ENCODE results near the gene GLTPD2. TPM values are rescaled to one million over a fixed set of nuclear protein-coding genes. Genes with fewer than 3 reads are reported as not detected.

GLTPD2 gene
- not detected for total RNA-seq

- Mint-ChIP-seq H3K27ac (no peak within 1 kb of the TSS), H3K9me3 (ENCODE audit: low read depth) (no peaks in the 10 kb centered on the region), H3K27me3 (peaks cover 53% of the 10 kb centered on the region), H3K4me3 (peak within 1 kb of the TSS; percentile 72), H3K4me1 (peaks cover 32% of the 10 kb centered on the region), H3K36me3 (peaks cover 2% of the 10 kb centered on the region)
- CTCF ChIA-PET = interaction anchor here (0.8 to 3.9 kb wide), 34 partner anchors 9 to 646 kb away, joined by 3 to 39 read pairs (median 6); partner anchors contain the start of genes ARRB2, C17orf107, C17orf114 and CHRNE
- DNase-seq (no peak), ATAC-seq (no peak)
These were observed at the start of gene GLTPD2 for GRCh38 chr17:4788807-4789700. GLTPD2 (plus strand) TSS chr17:4788964; CDS start chr17:4789012, 48 bp downstream.

GRCh38 chr17:4739122-4740024, 49.4 kb upstream of the GLTPD2 start, which contains the start of the genes CXCL16 and ZMYND15:
CXCL16 (minus strand) TSS chr17:4739928; CDS start chr17:4739339, 589 bp downstream.
ZMYND15 (plus strand) TSS chr17:4739833; CDS start chr17:4740549, 716 bp downstream.
- peak; percentile 57 for DNase-seq
- Mint-ChIP-seq H3K4me3 (peak within 1 kb of the TSS; percentile 71), H3K27ac (no peak within 1 kb of the TSS), H3K27me3 (peaks cover 30% of the 10 kb centered on the region), H3K4me1 (peaks cover 20% of the 10 kb centered on the region), H3K9me3 (ENCODE audit: low read depth) (no peaks in the 10 kb centered on the region), H3K36me3 (no peaks in the 10 kb centered on the region)
- ATAC-seq = peak; percentile 75
- CTCF ChIA-PET = interaction anchor here (0.9 to 2.5 kb wide), 3 partner anchors 24 to 33 kb away, joined by 3 to 5 read pairs (median 3); no protein-coding TSS in a partner anchor

GRCh38 chr17:4740025-4740351, 48.8 kb upstream of the GLTPD2 start:
- CTCF ChIA-PET = interaction anchor here (1.0 kb wide), 1 partner anchor 114 kb away, joined by 3 read pairs; no protein-coding TSS in a partner anchor
- peak overlapping the region; percentile 60 for H3K4me3 Mint-ChIP-seq

DNA sequence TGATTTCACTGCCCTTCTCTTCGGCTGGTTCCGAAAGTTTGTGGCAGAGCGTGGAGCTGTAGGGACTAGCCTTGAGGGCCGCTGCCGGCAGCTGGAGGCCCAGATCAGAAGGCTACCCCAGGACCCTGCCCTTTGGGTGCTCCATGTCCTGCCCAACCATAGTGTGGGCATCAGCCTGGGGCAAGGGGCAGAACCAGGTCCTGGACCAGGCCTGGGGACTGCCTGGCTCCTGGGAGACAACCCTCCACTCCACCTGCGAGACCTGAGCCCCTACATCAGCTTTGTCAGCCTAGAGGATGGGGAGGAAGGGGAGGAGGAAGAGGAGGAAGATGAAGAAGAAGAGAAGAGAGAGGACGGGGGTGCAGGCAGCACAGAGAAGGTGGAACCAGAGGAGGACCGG, 48.2 kb upstream of the GLTPD2 start:
- Mint-ChIP-seq H3K27ac (no peak overlapping the region), H3K36me3 (no peaks in the 10 kb centered on the region), H3K4me1 (peaks cover 22% of the 10 kb centered on the region), H3K9me3 (ENCODE audit: low read depth) (no peaks in the 10 kb centered on the region), H3K4me3 (peak overlapping the region; percentile 60), H3K27me3 (peaks cover 33% of the 10 kb centered on the region)
- CTCF ChIA-PET = interaction anchor here (1.0 to 1.2 kb wide), 2 partner anchors 39 to 115 kb away, joined by 3 read pairs; no protein-coding TSS in a partner anchor
- ATAC-seq (no peak), DNase-seq (no peak)

More at GRCh38 chr17:4740025-4740351, 48.8 kb upstream of the GLTPD2 start:
- H3K27me3 Mint-ChIP-seq = peaks cover 30% of the 10 kb centered on the region
- H3K4me1 Mint-ChIP-seq = peaks cover 20% of the 10 kb centered on the region
- ATAC-seq (no peak), DNase-seq (no peak)
- H3K36me3 Mint-ChIP-seq = no peaks in the 10 kb centered on the region
- H3K9me3 Mint-ChIP-seq (ENCODE audit: low read depth) = no peaks in the 10 kb centered on the region
- H3K27ac Mint-ChIP-seq = no peak overlapping the region

DNA sequence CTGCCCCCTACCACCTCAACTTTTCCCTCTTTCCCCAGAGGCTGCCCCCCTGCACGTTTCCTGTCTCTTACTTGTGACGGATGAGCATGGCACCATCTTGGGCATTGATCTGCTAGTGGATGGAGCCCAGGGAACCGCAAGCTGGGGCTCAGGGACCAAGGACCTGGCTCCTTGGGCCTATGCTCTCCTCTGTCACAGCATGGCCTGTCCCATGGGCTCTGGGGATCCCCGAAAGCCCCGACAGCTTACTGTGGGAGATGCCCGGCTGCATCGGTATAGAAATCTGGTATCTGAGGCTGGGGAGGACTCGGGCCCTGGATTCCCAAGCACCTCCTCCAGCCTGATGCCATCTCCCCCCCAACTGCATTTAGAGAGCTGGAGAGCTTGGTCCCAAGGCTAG, 47.2 kb upstream of the GLTPD2 start:
- H3K27ac Mint-ChIP-seq = no peak overlapping the region
- CTCF ChIA-PET = interaction anchor here (1.2 kb wide), 1 partner anchor 38 kb away, joined by 3 read pairs; no protein-coding TSS in a partner anchor

DNA sequence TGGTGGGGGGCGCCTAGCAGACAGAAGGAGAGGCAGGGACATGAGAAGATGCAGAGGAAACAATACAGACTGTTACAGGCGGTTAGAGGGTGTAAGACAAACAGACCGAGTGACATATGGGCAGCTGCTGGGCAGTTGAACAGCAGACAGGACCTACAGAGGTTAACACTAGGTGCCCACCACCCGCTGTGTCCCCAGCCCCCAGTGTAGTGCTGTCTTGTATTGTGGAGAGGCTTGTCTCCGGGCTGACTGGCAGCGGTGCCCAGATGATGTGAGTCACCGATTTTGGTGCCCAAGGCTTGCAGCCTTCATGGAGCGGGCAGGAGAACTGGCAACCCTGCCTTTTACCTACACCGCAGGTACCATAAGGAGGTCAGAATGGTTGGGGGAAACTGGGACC, 46.6 kb upstream of the GLTPD2 start:
- no peaks in the 10 kb centered on the region for H3K9me3 Mint-ChIP-seq (ENCODE audit: low read depth)
- H3K27me3 Mint-ChIP-seq = peaks cover 35% of the 10 kb centered on the region
- no peaks in the 10 kb centered on the region for H3K36me3 Mint-ChIP-seq
- DNase-seq (no peak), ATAC-seq (no peak)
- CTCF ChIA-PET = interaction anchor here (1.2 kb wide), 1 partner anchor 38 kb away, joined by 3 read pairs; no protein-coding TSS in a partner anchor
- H3K4me1 Mint-ChIP-seq = peaks cover 19% of the 10 kb centered on the region
- H3K27ac Mint-ChIP-seq = no peak overlapping the region
- H3K4me3 Mint-ChIP-seq = no peak overlapping the region

More for the DNA sequence above, 47.2 kb upstream of the GLTPD2 start:
- peaks cover 17% of the 10 kb centered on the region for H3K4me1 Mint-ChIP-seq
- H3K4me3 Mint-ChIP-seq = no peak overlapping the region
- H3K27me3 Mint-ChIP-seq = peaks cover 32% of the 10 kb centered on the region
- H3K36me3 Mint-ChIP-seq = no peaks in the 10 kb centered on the region
- no peak for ATAC-seq
- no peaks in the 10 kb centered on the region for H3K9me3 Mint-ChIP-seq (ENCODE audit: low read depth)
- DNase-seq = no peak

- H3K27ac Mint-ChIP-seq = no peak overlapping the region
- DNase-seq (no peak), ATAC-seq (no peak)
- peaks cover 22% of the 10 kb centered on the region for H3K4me1 Mint-ChIP-seq
- CTCF ChIA-PET = no interaction called here
- no peak overlapping the region for H3K4me3 Mint-ChIP-seq
- peaks cover 35% of the 10 kb centered on the region for H3K27me3 Mint-ChIP-seq
- no peaks in the 10 kb centered on the region for H3K36me3 Mint-ChIP-seq
- no peaks in the 10 kb centered on the region for H3K9me3 Mint-ChIP-seq (ENCODE audit: low read depth)
These were observed 46.1 kb upstream of the GLTPD2 start for GRCh38 chr17:4742629-4743028.

DNA sequence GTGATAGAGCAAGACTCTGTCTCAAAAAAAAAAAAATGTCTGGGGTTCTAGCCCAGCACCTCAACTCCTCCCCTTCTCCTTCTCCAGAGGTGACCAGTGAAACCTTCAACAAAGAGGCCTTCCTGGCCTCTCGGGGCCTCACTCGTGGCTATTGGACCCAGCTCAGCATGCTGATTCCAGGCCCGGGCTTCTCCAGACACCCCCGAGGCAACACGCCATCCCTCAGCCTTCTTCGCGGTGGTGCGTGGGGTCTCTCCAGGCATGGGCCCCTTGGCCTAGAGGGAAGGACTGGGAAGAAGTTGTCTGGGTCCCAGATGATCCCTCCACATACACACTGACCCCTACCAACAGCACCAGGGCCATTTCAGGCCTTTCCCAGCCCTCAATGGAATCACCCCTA, 45.5 kb upstream of the GLTPD2 start:
- H3K4me1 Mint-ChIP-seq = peaks cover 28% of the 10 kb centered on the region
- H3K27ac Mint-ChIP-seq = no peak overlapping the region
- no peak overlapping the region for H3K4me3 Mint-ChIP-seq
- H3K36me3 Mint-ChIP-seq = no peaks in the 10 kb centered on the region
- no peaks in the 10 kb centered on the region for H3K9me3 Mint-ChIP-seq (ENCODE audit: low read depth)
- DNase-seq = no peak
- no peak for ATAC-seq
- H3K27me3 Mint-ChIP-seq = peaks cover 36% of the 10 kb centered on the region
- CTCF ChIA-PET = no interaction called here

DNA sequence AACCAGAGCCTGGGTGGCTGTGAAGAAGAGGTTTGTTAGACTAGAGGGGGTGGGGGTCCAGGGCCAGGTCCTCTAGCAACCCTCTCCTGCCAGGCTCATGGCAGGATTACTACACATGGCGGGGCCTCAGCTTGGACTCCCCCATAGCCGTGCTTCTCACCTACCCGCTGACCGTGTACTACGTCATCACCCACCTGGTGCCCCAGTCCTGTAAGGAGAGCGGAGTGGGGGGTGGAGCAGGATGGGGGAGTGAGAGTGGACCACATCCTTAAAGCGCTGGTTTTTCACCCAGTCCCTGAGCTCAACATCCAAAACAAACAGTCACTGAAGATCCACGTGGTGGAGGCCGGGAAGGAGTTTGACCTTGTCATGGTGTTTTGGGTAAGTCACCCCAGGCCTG, 44.9 kb upstream of the GLTPD2 start:
- CTCF ChIA-PET = interaction anchor here (1.3 kb wide), 1 partner anchor 42 kb away, joined by 5 read pairs; the partner anchor contains the start of gene VMO1
- Mint-ChIP-seq H3K9me3 (ENCODE audit: low read depth) (no peaks in the 10 kb centered on the region), H3K27me3 (peaks cover 35% of the 10 kb centered on the region), H3K4me1 (peaks cover 27% of the 10 kb centered on the region), H3K36me3 (no peaks in the 10 kb centered on the region), H3K4me3 (no peak overlapping the region), H3K27ac (no peak overlapping the region)
- no peak for ATAC-seq
- no peak for DNase-seq

DNA sequence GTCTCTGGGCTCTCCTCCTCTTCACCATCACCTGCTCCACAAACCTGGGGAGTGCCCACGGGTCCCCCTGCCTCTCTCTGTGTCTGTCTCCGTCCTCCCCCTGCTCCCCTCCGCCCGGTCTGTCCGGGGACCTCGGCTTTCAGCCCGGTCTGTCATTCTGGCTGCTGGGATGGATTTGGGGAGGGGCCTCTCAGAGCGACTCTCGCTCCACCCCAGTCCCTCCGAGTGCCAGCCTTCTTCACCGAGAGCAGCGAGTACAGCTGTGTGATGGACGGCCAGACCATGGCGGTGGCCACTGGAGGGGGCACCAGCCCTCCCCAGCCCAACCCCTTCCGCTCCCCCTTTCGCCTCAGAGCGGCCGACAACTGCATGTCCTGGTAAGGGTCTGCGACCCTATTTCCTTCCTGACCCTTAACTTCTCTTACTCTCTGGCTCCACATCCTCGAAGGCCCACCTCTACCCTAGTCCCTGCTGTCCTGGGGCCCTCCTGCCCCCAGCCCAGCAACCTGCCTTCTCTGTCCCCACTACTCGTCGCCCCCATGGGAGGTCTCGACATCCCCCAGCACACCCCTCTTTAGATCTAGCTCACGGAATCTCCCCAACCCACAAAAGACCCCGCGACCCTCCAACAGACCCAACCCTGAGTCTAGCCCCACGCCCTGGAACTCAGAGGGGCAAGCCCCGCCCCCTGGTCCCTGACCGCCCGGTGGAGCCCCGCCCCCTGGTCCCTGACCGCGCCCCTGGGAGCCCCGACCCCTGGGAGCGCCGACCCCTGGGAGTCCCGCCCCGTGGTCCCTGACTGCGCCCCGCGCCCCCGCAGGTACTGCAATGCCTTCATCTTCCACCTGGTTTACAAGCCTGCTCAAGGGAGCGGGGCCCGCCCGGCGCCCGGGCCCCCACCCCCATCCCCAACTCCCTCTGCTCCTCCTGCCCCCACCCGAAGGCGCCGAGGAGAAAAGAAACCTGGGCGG, 43.5 kb upstream of the GLTPD2 start:
- ATAC-seq (no peak), DNase-seq (no peak)
- H3K4me3 Mint-ChIP-seq = no peak overlapping the region
- H3K27me3 Mint-ChIP-seq = peaks cover 36% of the 10 kb centered on the region
- CTCF ChIA-PET = interaction anchor here (1.3 kb wide), 1 partner anchor 41 kb away, joined by 5 read pairs; the partner anchor contains the start of gene VMO1
- no peaks in the 10 kb centered on the region for H3K9me3 Mint-ChIP-seq (ENCODE audit: low read depth)
- H3K27ac Mint-ChIP-seq = no peak overlapping the region
- no peaks in the 10 kb centered on the region for H3K36me3 Mint-ChIP-seq
- peaks cover 21% of the 10 kb centered on the region for H3K4me1 Mint-ChIP-seq

DNA sequence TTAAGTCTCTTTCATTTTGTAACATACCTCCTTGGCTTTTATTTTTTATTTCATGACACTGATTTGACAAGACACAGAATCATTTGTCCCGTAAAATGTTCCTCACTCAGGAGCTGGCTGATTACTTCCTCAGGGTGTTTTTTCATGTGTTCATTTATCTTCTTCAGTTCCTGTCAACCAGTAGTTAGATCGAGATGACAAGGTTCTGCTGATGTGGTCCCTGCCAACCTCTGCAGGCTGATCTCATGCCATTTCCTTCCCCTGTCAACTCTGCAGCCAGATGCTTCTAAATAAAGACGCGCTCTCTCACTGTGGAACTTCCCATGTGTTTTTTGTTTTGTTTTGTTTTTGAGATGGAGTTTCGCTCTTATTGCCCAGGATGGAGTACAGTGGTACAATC, 40.9 kb upstream of the GLTPD2 start:
- Mint-ChIP-seq H3K36me3 (no peaks in the 10 kb centered on the region), H3K4me1 (peaks cover 22% of the 10 kb centered on the region), H3K27ac (peak overlapping the region; percentile 38), H3K4me3 (peak overlapping the region; percentile 54), H3K9me3 (ENCODE audit: low read depth) (no peaks in the 10 kb centered on the region), H3K27me3 (peaks cover 42% of the 10 kb centered on the region)
- CTCF ChIA-PET = interaction anchor here (0.6 to 2.8 kb wide), 3 partner anchors 38 to 985 kb away, joined by 3 to 14 read pairs (median 5); partner anchors contain the start of genes ARRB2 and GLTPD2
- DNase-seq = peak; percentile 65
- ATAC-seq = peak; percentile 90

DNA sequence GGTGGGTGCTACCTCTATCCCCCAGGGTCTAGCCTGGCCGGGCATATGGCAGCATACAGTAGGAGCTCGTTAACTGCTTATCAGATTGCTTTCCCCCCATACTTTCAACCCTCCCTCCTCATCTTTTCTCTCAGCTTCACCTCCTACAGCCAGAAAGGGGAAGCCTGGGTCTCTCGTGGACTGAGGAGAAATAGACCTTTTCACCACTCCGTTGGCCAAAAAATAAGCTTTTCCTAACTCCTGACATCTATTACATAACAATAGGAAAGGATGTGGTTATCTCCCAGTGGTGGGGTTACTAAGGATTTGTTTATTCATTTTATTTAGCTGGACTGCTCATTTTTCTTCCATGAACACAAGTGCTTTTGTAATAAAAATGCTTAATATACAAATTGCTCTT, 40.1 kb upstream of the GLTPD2 start:
- H3K27ac Mint-ChIP-seq = no peak overlapping the region
- H3K27me3 Mint-ChIP-seq = peaks cover 45% of the 10 kb centered on the region
- DNase-seq (no peak), ATAC-seq (no peak)
- CTCF ChIA-PET = interaction anchor here (0.8 to 2.8 kb wide), 2 partner anchors 39 to 41 kb away, joined by 3 to 14 read pairs; partner anchors contain the start of genes ARRB2 and GLTPD2
- peaks cover 22% of the 10 kb centered on the region for H3K4me1 Mint-ChIP-seq
- no peaks in the 10 kb centered on the region for H3K9me3 Mint-ChIP-seq (ENCODE audit: low read depth)
- H3K4me3 Mint-ChIP-seq = no peak overlapping the region
- H3K36me3 Mint-ChIP-seq = no peaks in the 10 kb centered on the region
